GM12878 (cell line): ENCODE data around the gene WFS1.

ENCODE experiments used
- BHLHE40 ChIP-seq, 2 experiments: fragments of 450-650 bp in 1 of 2; IDR thresholded peaks; 2 replicates each; pipeline ENCODE4 v1.6.1; 2011 to 2017; ENCODE audit warnings: low read depth in 2 of 2, borderline replicate concordance in 1 of 2, improper control_type of control experiment in 1 of 2, low read length in 1 of 2, mild to moderate bottlenecking in 1 of 2
- CBFB ChIP-seq: IDR thresholded peaks from 2 replicates; pipeline ENCODE4 v1.6.1; 2016; ENCODE audit warnings: antibody characterized with exemption, low read depth
- CTCF ChIP-seq, 3 experiments: IDR thresholded peaks in 2 of 3; conservative IDR thresholded peaks in 1 of 3; 2 replicates each; pipeline ENCODE4 v1.5.1; 2011; ENCODE audit warnings: low read depth in 3 of 3, low read length in 3 of 3, mild to moderate bottlenecking in 3 of 3, control low read depth in 2 of 3, moderate library complexity in 2 of 3, inconsistent platforms in 1 of 3, mixed read lengths in 1 of 3; ENCODE audit not compliant: control insufficient read depth in 2 of 3, insufficient read depth in 1 of 3; ENCODE audit errors: extremely low read depth in 1 of 3
- NKRF ChIP-seq: fragments of 450-650 bp; conservative IDR thresholded peaks from 2 replicates; pipeline ENCODE4 v1.6.1; 2017; ENCODE audit warnings: mild to moderate bottlenecking, moderate library complexity
- SP1 ChIP-seq: IDR thresholded peaks from one replicate; pipeline ENCODE4 v1.6.1; 2011; ENCODE audit warnings: low read depth, low read length
- STAT3 ChIP-seq: IDR thresholded peaks from 2 replicates; pipeline ENCODE4 v1.6.1; 2011; ENCODE audit warnings: low read depth, low read length, improper control_type of control experiment
- YY1 ChIP-seq: IDR thresholded peaks from 2 replicates; pipeline ENCODE4 v1.6.1; 2011; ENCODE audit warnings: low read depth, mild to moderate bottlenecking, low read length

GRCh38 chr4:6306299-6306698 lies 36.6 kb downstream of the WFS1 start:
- TF ChIP-seq CTCF (IDR thresholded peaks at IDR 0.05 in 2 of 3, conservative IDR thresholded peaks at IDR 0.05 in 1 of 3; ENCODE audit: control insufficient read depth in 2 of 3, extremely low read depth in 1 of 3, insufficient read depth in 1 of 3, low read depth in 3 of 3, low read length in 3 of 3) (no peak), NKRF (no peak), STAT3 (no peak), YY1 (no peak), SP1 (no peak), BHLHE40 (IDR thresholded peaks at IDR 0.05; ENCODE audit: borderline replicate concordance in 1 of 2, low read depth in 2 of 2, low read length in 1 of 2) (no peak), CBFB (no peak)
